ENCODE results near the gene GUCA2A. TPM values are rescaled to one million over a fixed set of nuclear protein-coding genes. Genes with fewer than 3 reads are reported as not detected.

Gene GUCA2A
- total and polyA plus RNA-seq, 2 of the 4 experiments (the other 2 are of a cell fraction): not detected

DNA sequence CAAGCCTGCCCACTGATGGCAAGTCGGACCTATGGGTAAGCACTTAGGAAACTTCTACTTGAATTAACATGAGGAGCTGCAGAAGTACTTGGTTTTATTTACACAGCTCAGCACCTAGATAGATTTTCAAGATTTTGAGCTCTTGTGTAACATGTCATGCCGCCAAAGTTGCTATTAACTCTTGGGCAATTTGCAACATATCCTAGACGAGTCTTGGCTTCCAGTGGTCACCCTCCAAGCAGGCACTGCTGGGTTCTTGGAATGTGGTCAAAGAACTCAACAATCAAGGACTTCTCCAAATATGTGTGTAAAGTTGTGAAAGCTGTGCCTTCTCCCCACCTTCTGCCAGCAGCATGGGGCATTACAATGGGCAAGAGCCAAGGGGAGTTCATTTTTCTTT is 29.1 kb downstream of the GUCA2A start:
- Histone ChIP-seq H3K23ac (ENCODE audit: low read depth, low read length) (no peak overlapping the region), H3K4ac (ENCODE audit: low read depth, low read length) (no peak overlapping the region), H3K27me3 (ENCODE audit: control insufficient read depth, insufficient read depth, low read length) (peaks cover 19% of the 10 kb centered on the region), H3K4me1 (ENCODE audit: control insufficient read depth, insufficient read depth, low read length) (no peaks in the 10 kb centered on the region), H4K91ac (ENCODE audit: insufficient read depth, low read depth, low read length) (no peak overlapping the region), H3K4me3 (ENCODE audit: insufficient read depth, low read depth, low read length) (no peak overlapping the region), H4K8ac (ENCODE audit: low read depth in 2 of 2, low read length in 2 of 2) (no peak overlapping the region), H4K20me1 (ENCODE audit: insufficient read depth, low read length) (no peaks in the 10 kb centered on the region), H3K9me3 (ENCODE audit: control insufficient read depth, insufficient read depth, low read length) (no peaks in the 10 kb centered on the region), H3K79me1 (ENCODE audit: low read depth in 1 of 2, low read length in 2 of 2) (no peaks in the 10 kb centered on the region), H3K9ac (ENCODE audit: low read depth, low read length) (no peak overlapping the region), H3K27ac (ENCODE audit: insufficient read depth, low read length) (no peak overlapping the region), H3K14ac (replicated peaks; ENCODE audit: low read depth, low read length) (no peak overlapping the region), H3K4me2 (ENCODE audit: low read depth, low read length) (no peak overlapping the region), H2BK15ac (ENCODE audit: low read depth, low read length) (no peak overlapping the region), H3K56ac (ENCODE audit: extremely low read depth, insufficient read depth, low read length) (no peak overlapping the region), H3K36me3 (ENCODE audit: control insufficient read depth, insufficient read depth, low read length) (no peaks in the 10 kb centered on the region), H4K5ac (ENCODE audit: low read depth, low read length) (no peak overlapping the region), H2BK5ac (ENCODE audit: low read depth, low read length, poor library complexity, severe bottlenecking) (no peak overlapping the region), H3K18ac (ENCODE audit: low read depth, low read length) (no peak overlapping the region), H2AK9ac (replicated peaks; ENCODE audit: low read depth, low read length, poor library complexity) (no peak overlapping the region), H2BK20ac (ENCODE audit: low read depth, low read length) (no peak overlapping the region), H2BK120ac (ENCODE audit: low read depth, low read length) (no peak overlapping the region), H3K9me1 (ENCODE audit: insufficient read depth, low read length) (no peaks in the 10 kb centered on the region; the same call in 1 of the 2 replicates), H2AK5ac (ENCODE audit: low read depth, low read length) (no peak overlapping the region), H2AFZ (replicated peaks; ENCODE audit: low read length, poor library complexity) (no peak overlapping the region)
- WGBS, 2 experiments (ENCODE audit: extremely low coverage in 2 of 2, insufficient read length in 1 of 2): 20% methylated on average over 1 of the region's 3 CpGs; no CpG with 5 or more reads in 1 of the 2 experiments
- in situ Hi-C loops (cut with MboI; ENCODE audit: low sequenced_read_pairs) (no loop called here), intact Hi-C loops (cut with micrococcal nuclease) (no loop called here), dilution Hi-C loops (cut with HindIII; ENCODE audit: low sequenced_read_pairs, unreplicated experiment) (no loop called here)
- POLR2A ChIA-PET (ENCODE audit: unreplicated experiment): no interaction called here
- CTCF ChIA-PET: no interaction called here
- no peak for TF ChIP-seq SMC3 (IDR thresholded peaks at IDR 0.05; ENCODE audit: low read depth, low read length)
- TF ChIP-seq, protein P1, sequence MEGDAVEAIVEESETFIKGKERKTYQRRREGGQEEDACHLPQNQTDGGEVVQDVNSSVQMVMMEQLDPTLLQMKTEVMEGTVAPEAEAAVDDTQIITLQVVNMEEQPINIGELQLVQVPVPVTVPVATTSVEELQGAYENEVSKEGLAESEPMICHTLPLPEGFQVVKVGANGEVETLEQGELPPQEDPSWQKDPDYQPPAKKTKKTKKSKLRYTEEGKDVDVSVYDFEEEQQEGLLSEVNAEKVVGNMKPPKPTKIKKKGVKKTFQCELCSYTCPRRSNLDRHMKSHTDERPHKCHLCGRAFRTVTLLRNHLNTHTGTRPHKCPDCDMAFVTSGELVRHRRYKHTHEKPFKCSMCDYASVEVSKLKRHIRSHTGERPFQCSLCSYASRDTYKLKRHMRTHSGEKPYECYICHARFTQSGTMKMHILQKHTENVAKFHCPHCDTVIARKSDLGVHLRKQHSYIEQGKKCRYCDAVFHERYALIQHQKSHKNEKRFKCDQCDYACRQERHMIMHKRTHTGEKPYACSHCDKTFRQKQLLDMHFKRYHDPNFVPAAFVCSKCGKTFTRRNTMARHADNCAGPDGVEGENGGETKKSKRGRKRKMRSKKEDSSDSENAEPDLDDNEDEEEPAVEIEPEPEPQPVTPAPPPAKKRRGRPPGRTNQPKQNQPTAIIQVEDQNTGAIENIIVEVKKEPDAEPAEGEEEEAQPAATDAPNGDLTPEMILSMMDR (conservative IDR thresholded peaks at IDR 0.05; ENCODE audit: low read depth, low read length): no peak
- TF ChIP-seq RCOR1 (IDR thresholded peaks at IDR 0.05; ENCODE audit: insufficient replicate concordance, low read length): no peak
- TF ChIP-seq BHLHE40 (IDR thresholded peaks at IDR 0.05; ENCODE audit: low read depth, low read length): no peak
- no peak for TF ChIP-seq CHD1 (IDR thresholded peaks at IDR 0.05; ENCODE audit: low read depth, low read length)
- no peak for TF ChIP-seq MAZ (IDR thresholded peaks at IDR 0.05; ENCODE audit: borderline replicate concordance, low read depth, low read length)
- no peak for TF ChIP-seq RAD21 (IDR thresholded peaks at IDR 0.05; ENCODE audit: low read length)
- TF ChIP-seq, protein P2, sequence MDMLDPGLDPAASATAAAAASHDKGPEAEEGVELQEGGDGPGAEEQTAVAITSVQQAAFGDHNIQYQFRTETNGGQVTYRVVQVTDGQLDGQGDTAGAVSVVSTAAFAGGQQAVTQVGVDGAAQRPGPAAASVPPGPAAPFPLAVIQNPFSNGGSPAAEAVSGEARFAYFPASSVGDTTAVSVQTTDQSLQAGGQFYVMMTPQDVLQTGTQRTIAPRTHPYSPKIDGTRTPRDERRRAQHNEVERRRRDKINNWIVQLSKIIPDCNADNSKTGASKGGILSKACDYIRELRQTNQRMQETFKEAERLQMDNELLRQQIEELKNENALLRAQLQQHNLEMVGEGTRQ (IDR thresholded peaks at IDR 0.05; ENCODE audit: low read depth, low read length): no peak
- no peak for TF ChIP-seq FOS (IDR thresholded peaks at IDR 0.05; ENCODE audit: low read depth, low read length)
- TF ChIP-seq NFE2L2 (IDR thresholded peaks at IDR 0.05; ENCODE audit: low read depth, low read length): no peak
- TF ChIP-seq RFX5 (IDR thresholded peaks at IDR 0.05; ENCODE audit: low read depth, low read length): no peak
- TF ChIP-seq, protein P3, sequence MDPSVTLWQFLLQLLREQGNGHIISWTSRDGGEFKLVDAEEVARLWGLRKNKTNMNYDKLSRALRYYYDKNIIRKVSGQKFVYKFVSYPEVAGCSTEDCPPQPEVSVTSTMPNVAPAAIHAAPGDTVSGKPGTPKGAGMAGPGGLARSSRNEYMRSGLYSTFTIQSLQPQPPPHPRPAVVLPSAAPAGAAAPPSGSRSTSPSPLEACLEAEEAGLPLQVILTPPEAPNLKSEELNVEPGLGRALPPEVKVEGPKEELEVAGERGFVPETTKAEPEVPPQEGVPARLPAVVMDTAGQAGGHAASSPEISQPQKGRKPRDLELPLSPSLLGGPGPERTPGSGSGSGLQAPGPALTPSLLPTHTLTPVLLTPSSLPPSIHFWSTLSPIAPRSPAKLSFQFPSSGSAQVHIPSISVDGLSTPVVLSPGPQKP (IDR thresholded peaks at IDR 0.05; ENCODE audit: borderline replicate concordance, low read depth, low read length): no peak
- DNase-seq (no peak), ATAC-seq (ENCODE audit: low read depth) (no peak)
- BruUV-seq (replicated peaks): no TSS peak

Data from IMR-90 (cell line).